ENCODE measurements around the gene TRMT2A.

DNA sequence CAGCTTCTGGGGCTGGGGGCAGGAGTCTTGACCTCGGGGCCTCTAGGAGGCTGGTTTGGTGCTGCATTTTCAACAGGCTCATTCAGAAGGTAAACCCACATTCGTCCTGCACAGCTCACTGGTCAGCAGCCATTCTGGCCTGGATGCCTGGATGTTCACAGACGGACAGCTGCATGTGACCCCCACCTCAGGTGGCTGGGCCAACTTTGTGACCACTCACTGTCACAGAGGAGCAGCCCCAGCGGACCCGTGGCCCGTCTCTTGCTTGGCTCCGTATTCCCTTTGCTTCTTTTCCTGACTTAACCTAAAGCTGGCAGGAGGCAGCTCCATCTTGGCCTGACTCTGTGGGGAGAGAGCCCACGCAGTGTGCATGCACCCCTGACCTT is 28.8 kb downstream of the TRMT2A start:
- TF ChIP-seq CTCF (optimal IDR thresholded peaks at IDR 0.05 in 1 of 3, IDR thresholded peaks at IDR 0.05 in 1 of 3, conservative IDR thresholded peaks at IDR 0.05 in 1 of 3; ENCODE audit: extremely low read depth in 1 of 3, insufficient read depth in 2 of 3, low read length in 3 of 3), result no peak
- TF ChIP-seq EZH2 (IDR thresholded peaks at IDR 0.05; ENCODE audit: low read length), result no peak

All from keratinocyte (primary cell).